Neural progenitor cell (in vitro differentiated cells): Measurements from ENCODE around the gene MPRIP.

Experiments
- CTCF ChIP-seq: fragments of 200-600 bp; sonication (generic); IDR thresholded peaks from 2 replicates; pipeline ENCODE4 v1.5.1; 2017; ENCODE audit warnings: antibody characterized with exemption, mild to moderate bottlenecking
- EZH2 ChIP-seq: fragments of 200-600 bp; sonication (generic); IDR thresholded peaks from 2 replicates; pipeline ENCODE4 v1.6.1; 2017; ENCODE audit warnings: antibody characterized with exemption, mild to moderate bottlenecking, moderate library complexity

- no peak for TF ChIP-seq CTCF
- no peak for TF ChIP-seq EZH2
Measured at GRCh38 chr17:17060930-17061329, 18.7 kb downstream of the MPRIP start.
